RWPE1 (cell line): ENCODE measurements around the gene RPS14.

Experiments
- CTCF ChIA-PET: fragments of 350-600 bp; sonication (Branson Sonifier 250); formaldehyde crosslinking; extraction: SDS; loops from one replicate; lab custom pipeline; 2021; lab: Yijun Ruan, JAX
- POLR2A ChIA-PET: fragments of 400-600 bp; formaldehyde crosslinking; extraction: SDS; loops from one replicate; lab custom pipeline; 2020; ENCODE audit warnings: antibody characterized with exemption; ENCODE audit not compliant: low non-redundant PET; lab: Yijun Ruan, JAX
- DNase-seq: peaks from one replicate; pipeline ENCODE4 v3.0.0; 2012; ENCODE audit warnings: low spot score
- H3K27ac ChIP-seq: fragments of 450-650 bp; 2 replicates; pipeline ENCODE4 v1.5.1; 2017
- CTCF ChIP-seq: fragments of 450-650 bp; conservative IDR thresholded peaks from 2 replicates; pipeline ENCODE4 v1.5.1; 2017; ENCODE audit warnings: low read depth, mild to moderate bottlenecking

Gene RPS14

GRCh38 chr5:150448952-150449516 is 505 bp downstream of the RPS14 start:
- CTCF ChIA-PET = interaction anchor here (0.6 to 2.2 kb wide), 4 partner anchors 11 to 869 kb away, joined by 3 to 8 read pairs (median 3); no protein-coding TSS in a partner anchor
- H3K27ac ChIP-seq = peak overlapping the region; percentile 94
- no peak for DNase-seq
- POLR2A ChIA-PET = interaction anchor here (0.6 kb wide), 1 partner anchor 172 kb away, joined by 3 read pairs; no protein-coding TSS in a partner anchor
- no peak for TF ChIP-seq CTCF

- no peak for TF ChIP-seq CTCF
- ChIA-PET CTCF (interaction anchor here (0.5 kb wide), 1 partner anchor 233 kb away, joined by 3 read pairs; no protein-coding TSS in a partner anchor), POLR2A (no interaction called here)
- H3K27ac ChIP-seq = no peak overlapping the region
- DNase-seq = no peak
These were observed 1.2 kb downstream of the RPS14 start for GRCh38 chr5:150448334-150448733.

- ChIA-PET CTCF (interaction anchor here (2.6 kb wide), 1 partner anchor 11 kb away, joined by 8 read pairs; no protein-coding TSS in a partner anchor), POLR2A (no interaction called here)
- no peak for TF ChIP-seq CTCF
- peak overlapping the region; percentile 60; the same call in 1 of the 2 replicates for H3K27ac ChIP-seq
- no peak for DNase-seq
These were observed 2.4 kb downstream of the RPS14 start for GRCh38 chr5:150447188-150447587.

GRCh38 chr5:150446583-150446982 is 3.0 kb downstream of the RPS14 start:
- no peak for DNase-seq
- no peak for TF ChIP-seq CTCF
- ChIA-PET POLR2A (no interaction called here), CTCF (interaction anchor here (0.8 to 2.6 kb wide), 2 partner anchors 10 to 193 kb away, joined by 6 to 8 read pairs; no protein-coding TSS in a partner anchor)
- peak overlapping the region; percentile 60 for H3K27ac ChIP-seq

- CTCF ChIA-PET = interaction anchor here (0.6 to 2.6 kb wide), 3 partner anchors 10 to 606 kb away, joined by 3 to 8 read pairs (median 6); no protein-coding TSS in a partner anchor
- DNase-seq = no peak
- no peak for TF ChIP-seq CTCF
- H3K27ac ChIP-seq = peak overlapping the region; percentile 60
- POLR2A ChIA-PET = no interaction called here
These were observed 3.5 kb downstream of the RPS14 start for GRCh38 chr5:150446088-150446487.

- POLR2A ChIA-PET = no interaction called here
- CTCF ChIA-PET = interaction anchor here (0.6 to 1.5 kb wide), 2 partner anchors 9 to 51 kb away, joined by 4 to 6 read pairs; no protein-coding TSS in a partner anchor
- peak overlapping the region; percentile 25 for H3K27ac ChIP-seq
- no peak for DNase-seq
- no peak for TF ChIP-seq CTCF
These were observed 4.8 kb downstream of the RPS14 start for GRCh38 chr5:150444770-150445169.
